HL-60 (cell line): ENCODE measurements around the gene USH1C.

Experiments
- DNase-seq, 2 experiments: peaks; one replicate each; pipeline ENCODE4 v3.0.0-alpha.2; 2010 to 2020; ENCODE audit warnings: low read depth in 1 of 2, low spot score in 1 of 2
- H3K27ac ChIP-seq: fragments of 250-450 bp; sonication (Bioruptor Pico); replicated peaks from 2 replicates; pipeline ENCODE4 v1.5.1; 2020; ENCODE audit warnings: mild to moderate bottlenecking, moderate library complexity
- H3K27me3 ChIP-seq: fragments of 250-450 bp; sonication (Bioruptor Pico); 2 replicates; pipeline ENCODE4 v1.5.1; 2021; ENCODE audit warnings: mild to moderate bottlenecking, moderate library complexity; ENCODE audit not compliant: insufficient read depth, poor library complexity, severe bottlenecking
- H3K4me3 ChIP-seq: replicated peaks from 2 replicates; pipeline ENCODE4 v1.5.1; 2011; ENCODE audit warnings: mild to moderate bottlenecking, control low read depth, low read length; ENCODE audit not compliant: insufficient read depth
- GABPA ChIP-seq: IDR thresholded peaks from 2 replicates; pipeline ENCODE4 v1.6.1; 2012; ENCODE audit warnings: low read depth
- POLR2AphosphoS5 ChIP-seq: IDR thresholded peaks from 2 replicates; pipeline ENCODE4 v1.6.1; 2012; ENCODE audit warnings: low read depth
- SPI1 ChIP-seq: IDR thresholded peaks from 2 replicates; pipeline ENCODE4 v1.6.1; 2012; ENCODE audit warnings: low read depth, mild to moderate bottlenecking, borderline replicate concordance
- TF ChIP-seq, protein P1 (sequence below): IDR thresholded peaks from one replicate; pipeline ENCODE4 v1.5.1; 2011; ENCODE audit warnings: low read length, control low read depth, inconsistent platforms; ENCODE audit not compliant: insufficient read depth
- TF ChIP-seq, protein P2 (sequence below): IDR thresholded peaks from 2 replicates; pipeline ENCODE4 v1.6.1; 2012; ENCODE audit warnings: low read depth; ENCODE audit not compliant: insufficient replicate concordance

The USH1C gene

DNA sequence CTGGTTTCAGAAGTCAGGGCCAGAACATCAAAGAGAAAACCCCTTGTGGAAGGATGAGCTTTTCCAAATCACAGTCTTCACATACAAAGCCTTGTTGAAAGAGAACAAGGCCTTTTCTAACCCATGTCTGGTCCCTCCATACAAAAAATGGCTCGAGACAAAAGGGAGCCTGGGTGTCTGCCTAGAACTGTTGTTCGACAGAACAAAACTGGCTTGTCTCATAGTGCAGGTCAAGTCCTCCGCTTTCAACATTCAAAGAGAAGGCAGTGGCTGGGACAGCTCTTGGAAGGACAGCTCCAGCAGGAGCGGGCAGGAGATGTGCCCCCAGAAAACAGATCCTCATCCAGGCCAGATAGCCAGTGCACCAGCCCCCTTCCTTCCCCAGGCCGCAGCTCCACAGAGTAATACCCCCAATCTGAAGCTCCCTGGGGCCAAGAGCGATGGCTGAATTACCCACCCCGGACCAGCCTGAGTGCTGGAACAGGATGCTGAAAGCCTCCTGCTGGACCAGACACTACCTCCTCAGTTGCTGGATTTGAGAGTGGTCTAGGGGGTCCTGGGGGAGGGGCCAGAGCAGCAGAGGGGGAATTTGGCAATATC lies 27.6 kb downstream of the USH1C start:
- TF ChIP-seq GABPA: no peak
- TF ChIP-seq, protein P1, sequence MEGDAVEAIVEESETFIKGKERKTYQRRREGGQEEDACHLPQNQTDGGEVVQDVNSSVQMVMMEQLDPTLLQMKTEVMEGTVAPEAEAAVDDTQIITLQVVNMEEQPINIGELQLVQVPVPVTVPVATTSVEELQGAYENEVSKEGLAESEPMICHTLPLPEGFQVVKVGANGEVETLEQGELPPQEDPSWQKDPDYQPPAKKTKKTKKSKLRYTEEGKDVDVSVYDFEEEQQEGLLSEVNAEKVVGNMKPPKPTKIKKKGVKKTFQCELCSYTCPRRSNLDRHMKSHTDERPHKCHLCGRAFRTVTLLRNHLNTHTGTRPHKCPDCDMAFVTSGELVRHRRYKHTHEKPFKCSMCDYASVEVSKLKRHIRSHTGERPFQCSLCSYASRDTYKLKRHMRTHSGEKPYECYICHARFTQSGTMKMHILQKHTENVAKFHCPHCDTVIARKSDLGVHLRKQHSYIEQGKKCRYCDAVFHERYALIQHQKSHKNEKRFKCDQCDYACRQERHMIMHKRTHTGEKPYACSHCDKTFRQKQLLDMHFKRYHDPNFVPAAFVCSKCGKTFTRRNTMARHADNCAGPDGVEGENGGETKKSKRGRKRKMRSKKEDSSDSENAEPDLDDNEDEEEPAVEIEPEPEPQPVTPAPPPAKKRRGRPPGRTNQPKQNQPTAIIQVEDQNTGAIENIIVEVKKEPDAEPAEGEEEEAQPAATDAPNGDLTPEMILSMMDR: no peak
- no peak for TF ChIP-seq POLR2AphosphoS5
- TF ChIP-seq SPI1: no peak
- TF ChIP-seq, protein P2, sequence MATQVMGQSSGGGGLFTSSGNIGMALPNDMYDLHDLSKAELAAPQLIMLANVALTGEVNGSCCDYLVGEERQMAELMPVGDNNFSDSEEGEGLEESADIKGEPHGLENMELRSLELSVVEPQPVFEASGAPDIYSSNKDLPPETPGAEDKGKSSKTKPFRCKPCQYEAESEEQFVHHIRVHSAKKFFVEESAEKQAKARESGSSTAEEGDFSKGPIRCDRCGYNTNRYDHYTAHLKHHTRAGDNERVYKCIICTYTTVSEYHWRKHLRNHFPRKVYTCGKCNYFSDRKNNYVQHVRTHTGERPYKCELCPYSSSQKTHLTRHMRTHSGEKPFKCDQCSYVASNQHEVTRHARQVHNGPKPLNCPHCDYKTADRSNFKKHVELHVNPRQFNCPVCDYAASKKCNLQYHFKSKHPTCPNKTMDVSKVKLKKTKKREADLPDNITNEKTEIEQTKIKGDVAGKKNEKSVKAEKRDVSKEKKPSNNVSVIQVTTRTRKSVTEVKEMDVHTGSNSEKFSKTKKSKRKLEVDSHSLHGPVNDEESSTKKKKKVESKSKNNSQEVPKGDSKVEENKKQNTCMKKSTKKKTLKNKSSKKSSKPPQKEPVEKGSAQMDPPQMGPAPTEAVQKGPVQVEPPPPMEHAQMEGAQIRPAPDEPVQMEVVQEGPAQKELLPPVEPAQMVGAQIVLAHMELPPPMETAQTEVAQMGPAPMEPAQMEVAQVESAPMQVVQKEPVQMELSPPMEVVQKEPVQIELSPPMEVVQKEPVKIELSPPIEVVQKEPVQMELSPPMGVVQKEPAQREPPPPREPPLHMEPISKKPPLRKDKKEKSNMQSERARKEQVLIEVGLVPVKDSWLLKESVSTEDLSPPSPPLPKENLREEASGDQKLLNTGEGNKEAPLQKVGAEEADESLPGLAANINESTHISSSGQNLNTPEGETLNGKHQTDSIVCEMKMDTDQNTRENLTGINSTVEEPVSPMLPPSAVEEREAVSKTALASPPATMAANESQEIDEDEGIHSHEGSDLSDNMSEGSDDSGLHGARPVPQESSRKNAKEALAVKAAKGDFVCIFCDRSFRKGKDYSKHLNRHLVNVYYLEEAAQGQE: no peak
- H3K4me3 ChIP-seq: no peak overlapping the region
- no peak overlapping the region for H3K27ac ChIP-seq
- peaks cover 2% of the 10 kb centered on the region for H3K27me3 ChIP-seq
- DNase-seq: no peak

DNA sequence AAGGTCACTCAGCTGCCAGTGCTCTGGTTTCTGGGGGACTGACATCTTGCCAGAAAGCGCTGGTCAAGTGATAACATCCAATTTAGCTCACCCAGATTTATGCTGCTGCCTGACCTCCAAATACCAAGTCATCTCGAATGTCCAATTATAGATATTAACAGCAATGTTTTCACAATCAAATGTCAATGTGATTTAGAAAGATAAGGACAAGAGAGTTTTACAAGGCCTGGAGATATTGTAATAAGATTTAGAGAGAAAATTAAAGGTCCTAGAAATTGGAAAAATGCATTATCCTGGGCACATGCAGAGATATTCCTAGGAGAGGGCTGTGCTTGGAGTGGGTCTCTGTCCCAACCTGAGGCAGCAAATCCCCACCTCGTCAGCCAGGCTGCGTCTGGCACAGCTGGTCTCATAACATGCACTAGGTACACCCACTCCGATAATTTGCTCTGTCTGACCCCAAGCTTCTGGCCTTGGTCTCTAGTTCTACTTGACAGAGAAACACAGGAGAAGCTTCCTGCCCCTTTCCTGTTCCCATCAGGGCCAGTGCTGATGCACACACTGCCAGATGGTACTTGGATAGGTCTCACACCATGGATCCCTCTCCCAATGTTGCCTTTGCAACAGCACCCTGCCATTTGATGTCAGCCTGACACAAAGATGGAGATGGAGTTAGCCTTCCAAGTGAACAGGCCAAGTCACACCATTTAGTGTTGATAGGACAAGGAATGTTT lies 28.6 kb downstream of the USH1C start:
- TF ChIP-seq GABPA (no peak), POLR2AphosphoS5 (no peak), SPI1 (no peak)
- TF ChIP-seq, protein P1: no peak
- TF ChIP-seq, protein P2: no peak
- H3K4me3 ChIP-seq: no peak overlapping the region
- H3K27ac ChIP-seq: no peak overlapping the region
- DNase-seq: no peak
- peaks cover 2% of the 10 kb centered on the region for H3K27me3 ChIP-seq

DNA sequence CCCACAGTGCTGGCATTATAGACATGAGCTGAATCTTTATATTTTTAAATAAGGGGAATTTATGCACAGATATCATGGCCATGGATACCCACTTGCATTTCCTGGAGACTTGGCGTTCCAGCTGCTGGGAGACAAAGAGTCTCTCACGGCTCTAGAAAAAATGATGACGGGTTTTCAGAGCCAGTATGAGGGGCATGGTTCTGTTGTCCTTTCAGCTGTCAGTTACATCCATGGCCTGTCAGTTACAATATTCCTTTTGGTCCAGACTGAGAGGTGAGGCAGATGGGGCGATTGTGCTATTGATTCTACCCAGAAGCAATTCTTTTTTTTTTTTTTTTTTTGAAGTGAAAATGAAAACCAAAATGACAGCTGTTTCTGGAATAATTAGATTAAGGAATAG lies 29.7 kb downstream of the USH1C start:
- no peak for DNase-seq
- TF ChIP-seq GABPA: no peak
- no peak overlapping the region for H3K27ac ChIP-seq
- peaks cover 5% of the 10 kb centered on the region for H3K27me3 ChIP-seq
- H3K4me3 ChIP-seq: no peak overlapping the region

DNA sequence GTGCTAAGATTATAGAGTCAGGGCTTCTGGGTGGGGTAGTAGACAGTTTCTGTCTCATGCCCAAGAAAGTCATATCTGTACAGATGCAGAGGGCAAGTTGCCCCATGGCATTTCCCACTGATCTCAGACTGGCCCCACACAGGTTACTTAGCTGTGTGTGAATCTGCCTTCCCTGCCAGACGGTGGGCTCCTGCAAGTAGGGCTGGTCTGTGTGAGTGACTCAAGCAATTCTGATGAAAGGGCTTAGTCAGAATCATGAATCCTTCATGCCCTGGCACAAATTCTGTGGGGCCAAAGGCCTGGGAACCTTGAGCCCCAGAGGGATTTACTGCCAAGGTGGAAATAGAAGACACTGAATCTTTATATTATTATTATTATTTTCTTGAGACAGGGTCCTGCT lies 30.4 kb downstream of the USH1C start:
- no peak overlapping the region for H3K27ac ChIP-seq
- H3K4me3 ChIP-seq: no peak overlapping the region
- TF ChIP-seq, protein P1: no peak
- no peak for TF ChIP-seq GABPA
- no peak for TF ChIP-seq POLR2AphosphoS5
- no peak for TF ChIP-seq SPI1
- TF ChIP-seq, protein P2: no peak
- no peak for DNase-seq
- H3K27me3 ChIP-seq: peaks cover 5% of the 10 kb centered on the region
